DOHH2 (cell line): ENCODE data around the gene MTTP.

Source experiments
- H3F3A ChIP-seq: fragments of 200-600 bp; sonication (generic), shearing (Covaris generic); 2 replicates; pipeline ENCODE4 v1.6.0; 2016; ENCODE audit warnings: antibody characterized with exemption, mild to moderate bottlenecking; ENCODE audit not compliant: control insufficient read depth, insufficient read depth
- H3K27ac ChIP-seq: fragments of 200-600 bp; sonication (generic); 2 replicates; pipeline ENCODE4 v1.5.1; 2014; ENCODE audit warnings: low read depth, mild to moderate bottlenecking, low read length, moderate library complexity
- H3K27me3 ChIP-seq: fragments of 200-600 bp; sonication (generic); 2 replicates; pipeline ENCODE4 v1.6.1; 2014; ENCODE audit warnings: mild to moderate bottlenecking, low read length, mixed read lengths; ENCODE audit not compliant: control insufficient read depth
- H3K36me3 ChIP-seq: fragments of 200-600 bp; sonication (generic); 2 replicates; pipeline ENCODE4 v1.6.1; 2014; ENCODE audit warnings: mild to moderate bottlenecking, low read length, moderate library complexity, mixed read lengths; ENCODE audit not compliant: control insufficient read depth
- H3K4me1 ChIP-seq: fragments of 200-600 bp; sonication (generic); 2 replicates; pipeline ENCODE4 v1.6.1; 2014; ENCODE audit warnings: mild to moderate bottlenecking, low read length, mixed read lengths; ENCODE audit not compliant: control insufficient read depth
- H3K4me2 ChIP-seq: fragments of 200-600 bp; sonication (generic); 2 replicates; pipeline ENCODE4 v1.6.0; 2014; ENCODE audit warnings: mild to moderate bottlenecking, low read length, moderate library complexity
- H3K4me3 ChIP-seq: fragments of 200-600 bp; sonication (generic); 2 replicates; pipeline ENCODE4 v1.5.1; 2014; ENCODE audit warnings: mild to moderate bottlenecking, low read length, mixed read lengths
- H3K79me2 ChIP-seq: fragments of 200-600 bp; sonication (generic); 2 replicates; pipeline ENCODE4 v1.6.1; 2014; ENCODE audit warnings: mild to moderate bottlenecking, low read length, mixed read lengths; ENCODE audit not compliant: control insufficient read depth
- H3K9me2 ChIP-seq: fragments of 200-600 bp; sonication (generic); replicated peaks from 2 replicates; pipeline ENCODE4 v1.6.1; 2014; ENCODE audit warnings: mild to moderate bottlenecking, low read length, mixed read lengths; ENCODE audit not compliant: control insufficient read depth
- H3K9me3 ChIP-seq: fragments of 200-600 bp; sonication (generic); 2 replicates; pipeline ENCODE4 v1.6.1; 2014; ENCODE audit warnings: antibody characterized with exemption, low read length, mixed read lengths; ENCODE audit not compliant: control insufficient read depth, insufficient read depth
- H4K20me1 ChIP-seq: fragments of 200-600 bp; sonication (generic); 2 replicates; pipeline ENCODE4 v1.6.0; 2014; ENCODE audit warnings: low read depth, mild to moderate bottlenecking, antibody characterized with exemption, low read length, moderate library complexity; ENCODE audit not compliant: control insufficient read depth, insufficient read depth
- EZH2phosphoT487 ChIP-seq: fragments of 200-600 bp; sonication (generic); IDR thresholded peaks from 2 replicates; pipeline ENCODE4 v1.6.1; 2017; ENCODE audit warnings: borderline replicate concordance, mild to moderate bottlenecking, antibody characterized with exemption, low read length, moderate library complexity, mixed read lengths
- TF ChIP-seq, protein P1 (sequence below): fragments of 200-600 bp; sonication (generic); IDR thresholded peaks from one replicate; pipeline ENCODE4 v1.5.1; 2014; ENCODE audit warnings: antibody characterized with exemption, mild to moderate bottlenecking, low read depth, low read length; ENCODE audit not compliant: poor library complexity, severe bottlenecking

The MTTP gene

DNA sequence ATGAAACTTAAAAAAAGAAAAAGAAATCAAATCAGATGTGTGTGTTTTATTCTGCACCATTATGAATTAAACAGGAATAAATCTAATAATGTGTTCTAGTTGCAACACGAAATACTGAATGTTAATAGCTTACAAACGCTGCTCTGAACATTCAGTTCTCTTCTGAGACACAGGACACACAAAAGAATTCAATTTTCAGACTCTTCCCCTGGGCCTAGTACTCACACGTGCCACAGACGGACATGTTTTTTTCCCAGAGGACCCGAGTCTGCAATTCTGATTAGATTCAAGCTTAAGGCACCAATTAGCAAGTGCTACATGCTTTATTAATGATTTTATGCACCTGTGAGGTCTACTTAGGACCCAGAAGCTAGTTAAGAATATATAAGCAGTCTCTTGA lies 62.5 kb downstream of the MTTP start:
- Histone ChIP-seq H3K4me3 (no peak overlapping the region), H3K27ac (no peak overlapping the region), H4K20me1 (no peaks in the 10 kb centered on the region), H3K79me2 (no peaks in the 10 kb centered on the region), H3K36me3 (no peaks in the 10 kb centered on the region), H3K9me3 (no peaks in the 10 kb centered on the region), H3F3A (no peaks in the 10 kb centered on the region), H3K27me3 (no peaks in the 10 kb centered on the region), H3K4me2 (no peak overlapping the region), H3K4me1 (peaks cover 6% of the 10 kb centered on the region; the same call in 1 of the 2 replicates), H3K9me2 (no peaks in the 10 kb centered on the region)
- TF ChIP-seq, protein P1, sequence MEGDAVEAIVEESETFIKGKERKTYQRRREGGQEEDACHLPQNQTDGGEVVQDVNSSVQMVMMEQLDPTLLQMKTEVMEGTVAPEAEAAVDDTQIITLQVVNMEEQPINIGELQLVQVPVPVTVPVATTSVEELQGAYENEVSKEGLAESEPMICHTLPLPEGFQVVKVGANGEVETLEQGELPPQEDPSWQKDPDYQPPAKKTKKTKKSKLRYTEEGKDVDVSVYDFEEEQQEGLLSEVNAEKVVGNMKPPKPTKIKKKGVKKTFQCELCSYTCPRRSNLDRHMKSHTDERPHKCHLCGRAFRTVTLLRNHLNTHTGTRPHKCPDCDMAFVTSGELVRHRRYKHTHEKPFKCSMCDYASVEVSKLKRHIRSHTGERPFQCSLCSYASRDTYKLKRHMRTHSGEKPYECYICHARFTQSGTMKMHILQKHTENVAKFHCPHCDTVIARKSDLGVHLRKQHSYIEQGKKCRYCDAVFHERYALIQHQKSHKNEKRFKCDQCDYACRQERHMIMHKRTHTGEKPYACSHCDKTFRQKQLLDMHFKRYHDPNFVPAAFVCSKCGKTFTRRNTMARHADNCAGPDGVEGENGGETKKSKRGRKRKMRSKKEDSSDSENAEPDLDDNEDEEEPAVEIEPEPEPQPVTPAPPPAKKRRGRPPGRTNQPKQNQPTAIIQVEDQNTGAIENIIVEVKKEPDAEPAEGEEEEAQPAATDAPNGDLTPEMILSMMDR = no peak
- no peak for TF ChIP-seq EZH2phosphoT487

- TF ChIP-seq, protein P1 = no peak
- TF ChIP-seq EZH2phosphoT487 = no peak
- Histone ChIP-seq H3K27me3 (no peaks in the 10 kb centered on the region), H3K79me2 (no peaks in the 10 kb centered on the region), H3K4me1 (no peaks in the 10 kb centered on the region), H3F3A (no peaks in the 10 kb centered on the region), H3K27ac (no peak overlapping the region), H3K4me2 (no peak overlapping the region), H3K9me3 (no peaks in the 10 kb centered on the region), H4K20me1 (no peaks in the 10 kb centered on the region), H3K4me3 (no peak overlapping the region), H3K9me2 (no peaks in the 10 kb centered on the region), H3K36me3 (no peaks in the 10 kb centered on the region)
Measured at GRCh38 chr4:99640676-99641075, 66.1 kb downstream of the MTTP start.

DNA sequence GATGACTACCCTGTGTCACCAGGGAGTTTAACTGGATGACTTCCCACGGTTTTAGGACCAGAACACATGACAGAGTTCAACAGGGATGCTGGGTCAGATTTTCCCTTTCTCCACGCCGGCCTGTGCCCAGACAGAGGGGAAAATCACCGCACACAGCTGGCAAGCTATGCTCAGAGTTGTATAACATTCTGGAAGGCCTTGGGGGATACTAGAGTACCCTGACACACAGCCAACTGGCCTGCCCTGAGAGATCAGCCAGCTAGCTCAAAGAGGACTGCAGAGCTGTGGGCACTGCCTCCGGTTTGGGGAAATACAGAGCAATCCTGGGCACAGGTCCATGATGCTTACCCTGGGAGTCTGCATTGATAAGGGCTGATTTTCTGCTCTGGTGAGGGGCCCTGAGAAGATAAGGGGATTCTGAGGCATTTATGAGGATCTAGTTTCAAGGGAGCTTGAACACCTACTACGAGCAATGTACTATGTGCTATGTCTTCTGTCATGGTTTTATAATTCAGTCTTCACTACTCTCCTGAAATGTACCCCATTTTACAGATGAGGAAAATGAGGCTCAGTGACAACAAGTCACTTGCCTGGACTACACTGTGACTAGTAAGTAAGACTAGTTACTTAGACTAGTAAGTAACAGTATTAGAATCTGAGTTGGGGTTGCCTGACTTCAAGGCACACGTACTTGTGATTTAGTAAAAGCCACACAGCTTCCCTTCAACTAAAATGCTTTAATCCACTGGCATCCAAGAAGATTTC lies 68.3 kb downstream of the MTTP start:
- TF ChIP-seq EZH2phosphoT487 = no peak
- TF ChIP-seq, protein P1 = no peak
- no peak overlapping the region for H3K4me3 ChIP-seq
- H3F3A ChIP-seq = no peaks in the 10 kb centered on the region
- H3K27me3 ChIP-seq = 0 out of 2 replicates have a peak, but pooled peaks cover 2% of the 10 kb centered on the region
- no peak overlapping the region for H3K27ac ChIP-seq
- H4K20me1 ChIP-seq = no peaks in the 10 kb centered on the region
- H3K9me3 ChIP-seq = no peaks in the 10 kb centered on the region
- H3K4me2 ChIP-seq = no peak overlapping the region
- H3K4me1 ChIP-seq = no peaks in the 10 kb centered on the region
- no peaks in the 10 kb centered on the region for H3K36me3 ChIP-seq
- no peaks in the 10 kb centered on the region for H3K79me2 ChIP-seq
- no peaks in the 10 kb centered on the region for H3K9me2 ChIP-seq
